Mesodermal cell (in vitro differentiated cells): ENCODE results near the gene HM13. TPM values are rescaled to one million over a fixed set of nuclear protein-coding genes. Genes with fewer than 3 reads are reported as not detected.
"Not testable (repeated sequence)": the region's sequence is repeated elsewhere in the genome, so short reads cannot be mapped to it uniquely, and the experiment has no call there.

Experiments
- H3K27ac ChIP-seq: 2 replicates; pipeline ENCODE4 v1.7.0; 2013; ENCODE audit warnings: mild to moderate bottlenecking, low read depth, low read length, moderate library complexity; ENCODE audit not compliant: severe bottlenecking
- H3K36me3 ChIP-seq: 2 replicates; pipeline ENCODE4 v1.7.1; 2013; ENCODE audit warnings: mild to moderate bottlenecking, low read length, moderate library complexity; ENCODE audit not compliant: control insufficient read depth, insufficient read depth
- H3K4me1 ChIP-seq: one replicate; pipeline ENCODE4 v1.7.1; 2013; ENCODE audit warnings: mild to moderate bottlenecking, low read length; ENCODE audit not compliant: insufficient read depth, control insufficient read depth, poor library complexity, severe bottlenecking
- H3K4me3 ChIP-seq: 2 replicates; pipeline ENCODE4 v1.7.0; 2013; ENCODE audit warnings: low read length, control low read depth, mild to moderate bottlenecking; ENCODE audit not compliant: insufficient read depth, poor library complexity, severe bottlenecking; ENCODE audit errors: extremely low read depth
- H3K9me3 ChIP-seq: 2 replicates; pipeline ENCODE4 v1.7.1; 2013; ENCODE audit warnings: mild to moderate bottlenecking, low read length, moderate library complexity; ENCODE audit not compliant: control insufficient read depth
- WGBS, 2 experiments: methylation state at CpG; one replicate each; pipeline ENCODE4 v1.1.5; 2013; ENCODE audit warnings: missing lambda C conversion rate in 2 of 2; ENCODE audit not compliant: insufficient coverage in 2 of 2; 5-methylcytosine and 5-hydroxymethylcytosine counted together
- polyA plus RNA-seq, 2 experiments: library from polyadenylated mRNA; stranded (reverse); fragments of 50-300 nt; gene quantifications; one replicate each; pipeline ENCODE4 v1.2.3, GENCODE V29; 2013

Gene HM13, protein sequence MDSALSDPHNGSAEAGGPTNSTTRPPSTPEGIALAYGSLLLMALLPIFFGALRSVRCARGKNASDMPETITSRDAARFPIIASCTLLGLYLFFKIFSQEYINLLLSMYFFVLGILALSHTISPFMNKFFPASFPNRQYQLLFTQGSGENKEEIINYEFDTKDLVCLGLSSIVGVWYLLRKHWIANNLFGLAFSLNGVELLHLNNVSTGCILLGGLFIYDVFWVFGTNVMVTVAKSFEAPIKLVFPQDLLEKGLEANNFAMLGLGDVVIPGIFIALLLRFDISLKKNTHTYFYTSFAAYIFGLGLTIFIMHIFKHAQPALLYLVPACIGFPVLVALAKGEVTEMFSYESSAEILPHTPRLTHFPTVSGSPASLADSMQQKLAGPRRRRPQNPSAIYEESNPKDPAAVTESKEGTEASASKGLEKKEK
- 110 TPM for polyA plus RNA-seq (2013, experiment 1 of 2)
- polyA plus RNA-seq (2013, experiment 2 of 2) = 92.7 TPM

DNA sequence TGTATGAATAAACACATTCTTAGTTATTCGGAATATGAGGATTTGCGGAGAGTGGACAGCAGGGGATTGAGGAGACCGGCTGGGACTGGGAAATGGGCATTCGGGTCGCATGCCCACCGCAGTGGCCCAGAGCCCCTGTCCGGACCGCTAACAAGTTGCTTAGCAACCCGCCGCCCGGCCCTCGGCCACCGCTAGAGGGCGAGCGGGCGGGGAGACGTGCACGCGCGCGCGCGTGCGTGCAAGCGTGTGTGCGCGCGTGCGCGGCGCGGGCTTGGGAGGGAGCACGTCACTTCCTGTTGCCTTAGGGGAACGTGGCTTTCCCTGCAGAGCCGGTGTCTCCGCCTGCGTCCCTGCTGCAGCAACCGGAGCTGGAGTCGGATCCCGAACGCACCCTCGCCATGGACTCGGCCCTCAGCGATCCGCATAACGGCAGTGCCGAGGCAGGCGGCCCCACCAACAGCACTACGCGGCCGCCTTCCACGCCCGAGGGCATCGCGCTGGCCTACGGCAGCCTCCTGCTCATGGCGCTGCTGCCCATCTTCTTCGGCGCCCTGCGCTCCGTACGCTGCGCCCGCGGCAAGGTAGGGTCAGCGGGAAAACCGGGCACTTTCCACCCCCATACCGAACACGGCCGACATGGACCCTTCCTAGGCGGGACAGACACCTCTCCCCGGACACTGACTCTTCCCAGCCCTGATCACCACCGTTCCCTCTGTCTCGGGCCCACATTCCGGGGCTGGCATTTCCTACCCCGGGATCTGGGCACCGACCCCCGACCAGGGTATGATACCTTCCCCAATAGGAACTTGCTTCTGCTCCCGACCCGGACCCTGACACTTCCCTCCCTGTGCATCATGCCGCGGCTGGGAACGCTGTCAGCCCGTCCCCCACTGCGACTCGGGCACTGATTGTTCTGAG lies at the start of gene HM13:
HM13 (plus strand) TSS at position 289 of the 918 bp plus-strand sequence; CDS start at position 399, 110 bp downstream.
- peak within 1 kb of the TSS; percentile 86 for H3K27ac ChIP-seq
- WGBS, 2 experiments = 1% methylated on average over 83 to 84 of the region's 86 CpGs
- peaks cover 30% of the 10 kb centered on the region for H3K36me3 ChIP-seq
- peak within 1 kb of the TSS; percentile 82 for H3K4me3 ChIP-seq
- H3K4me1 ChIP-seq = peaks cover 10% of the 10 kb centered on the region
- no peaks in the 10 kb centered on the region for H3K9me3 ChIP-seq

DNA sequence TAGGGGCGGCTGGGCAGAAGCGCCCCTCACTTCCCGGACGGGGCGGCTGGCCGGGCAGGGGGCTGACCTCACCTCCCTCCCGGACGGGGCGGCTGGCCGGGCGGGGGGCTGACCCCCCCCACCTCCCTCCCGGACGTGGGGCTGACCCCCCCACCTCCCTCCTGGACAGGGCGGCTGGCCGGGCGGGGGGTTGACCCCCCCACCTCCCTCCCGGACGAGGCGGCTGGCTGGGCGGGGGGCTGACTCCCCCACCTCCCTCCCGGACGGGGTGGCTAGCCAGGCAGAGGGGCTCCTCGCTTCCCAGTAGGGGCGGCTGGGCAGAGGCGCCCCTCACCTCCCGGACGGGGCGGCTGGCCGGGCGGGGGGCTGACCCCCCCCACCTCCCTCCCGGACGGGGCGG lies 43.3 kb upstream of the HM13 start:
- not testable (repeated sequence) for H3K4me3 ChIP-seq, H3K27ac ChIP-seq, H3K4me1 ChIP-seq, H3K36me3 ChIP-seq
- WGBS, 2 experiments = 100% methylated on average over 5 of the region's 33 CpGs; no CpG with 5 or more reads in 1 of the 2 experiments
- H3K9me3 ChIP-seq = peaks cover 28% of the 10 kb centered on the region

DNA sequence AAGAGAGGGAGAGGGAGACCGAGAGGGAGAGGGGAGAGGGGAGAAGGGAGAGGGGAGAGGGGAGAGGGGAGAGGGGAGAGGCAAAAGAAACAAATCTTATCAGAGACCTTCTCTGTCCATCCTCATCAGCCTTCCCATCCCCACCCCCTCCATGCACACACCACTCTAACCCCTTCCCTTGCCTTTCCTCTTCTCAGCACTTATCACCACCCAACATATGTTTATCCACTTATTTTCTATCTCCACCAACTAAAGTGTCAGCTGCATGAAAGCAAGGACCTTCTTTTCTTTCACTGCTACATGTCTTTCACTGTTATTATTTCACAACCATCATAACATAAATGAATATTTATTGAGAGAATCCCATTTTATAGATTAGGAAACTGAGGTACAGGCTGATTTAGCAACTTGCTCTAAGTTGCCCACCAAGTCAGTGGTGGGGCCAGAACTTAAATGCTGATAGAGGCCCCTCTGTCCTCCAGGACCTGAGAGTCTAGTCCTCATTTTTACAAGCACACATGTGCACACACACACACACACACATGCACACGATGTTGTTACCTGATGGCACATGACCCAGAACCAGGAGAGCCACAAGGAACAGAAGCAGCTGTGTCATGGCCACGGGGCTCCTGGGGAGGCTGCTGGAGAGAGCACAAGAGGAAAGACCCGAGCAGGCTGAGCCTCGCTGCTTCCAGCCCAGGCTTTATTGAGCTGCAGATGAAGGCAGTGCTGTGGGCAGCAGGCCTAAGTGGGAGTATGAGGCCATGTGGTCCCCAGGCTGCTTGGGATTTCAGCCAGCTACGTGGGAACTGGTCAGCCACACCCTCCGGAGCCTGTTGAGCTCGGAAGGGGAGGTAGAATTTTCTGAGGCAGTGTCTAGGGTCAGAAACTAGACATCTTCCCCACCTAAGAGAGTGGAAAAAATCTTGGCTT lies 41.6 kb upstream of the HM13 start:
- H3K36me3 ChIP-seq = no peaks in the 10 kb centered on the region
- no peak overlapping the region for H3K4me3 ChIP-seq
- peaks cover 43% of the 10 kb centered on the region for H3K9me3 ChIP-seq
- no peak overlapping the region for H3K27ac ChIP-seq
- WGBS, 2 experiments = 52 to 64% methylated on average over 5 to 6 of the region's 8 CpGs
- H3K4me1 ChIP-seq = no peaks in the 10 kb centered on the region

DNA sequence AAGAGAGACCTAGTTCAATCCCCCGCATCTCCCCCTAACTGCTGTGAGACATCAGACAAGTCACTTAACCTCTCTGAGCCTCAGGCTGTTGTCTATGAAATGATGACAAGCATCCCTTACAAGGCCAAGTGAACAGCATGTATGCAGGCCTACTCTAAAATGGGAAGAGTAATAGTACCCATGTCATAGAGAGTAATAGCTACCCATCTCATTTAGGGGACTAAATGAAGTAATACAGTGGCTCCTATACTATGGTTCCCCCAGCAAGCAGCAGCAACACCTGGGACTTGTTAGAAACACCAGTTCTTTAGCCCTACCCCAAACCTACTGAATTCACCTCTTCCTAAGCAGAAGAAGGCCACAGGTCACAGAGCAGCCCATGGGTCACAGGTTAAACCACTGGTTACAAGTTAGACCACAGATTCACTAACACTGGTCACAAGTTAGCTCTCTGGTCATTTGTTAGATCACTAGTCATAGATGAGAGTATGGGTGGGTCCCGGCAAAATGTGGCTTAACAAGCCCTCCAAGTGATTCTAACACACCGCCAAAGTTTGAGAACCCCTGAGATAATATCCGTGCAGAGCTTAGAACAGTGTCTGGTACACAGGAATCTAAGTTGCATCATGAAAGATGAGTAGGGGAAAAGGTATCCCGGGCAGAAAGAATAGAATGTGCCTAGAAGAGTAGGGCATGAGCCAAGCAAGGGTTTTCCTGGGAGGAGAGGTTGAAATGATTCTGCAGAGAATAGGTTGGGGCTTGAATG lies 40.7 kb upstream of the HM13 start:
- Histone ChIP-seq H3K9me3 (peaks cover 43% of the 10 kb centered on the region), H3K4me1 (no peaks in the 10 kb centered on the region), H3K36me3 (no peaks in the 10 kb centered on the region), H3K4me3 (no peak overlapping the region), H3K27ac (no peak overlapping the region)
- 61 to 64% methylated on average over 4 of the region's 5 CpGs for WGBS, 2 experiments

- H3K9me3 ChIP-seq = peaks cover 43% of the 10 kb centered on the region
- no peak overlapping the region for H3K4me3 ChIP-seq
- no peaks in the 10 kb centered on the region for H3K4me1 ChIP-seq
- no peaks in the 10 kb centered on the region for H3K36me3 ChIP-seq
- no peak overlapping the region for H3K27ac ChIP-seq
- WGBS, 2 experiments = 58 to 80% methylated on average over 1 to 2 of the region's 2 CpGs
These were observed 40.2 kb upstream of the HM13 start for GRCh38 chr20:31474097-31474436.

- H3K9me3 ChIP-seq = peaks cover 43% of the 10 kb centered on the region
- H3K27ac ChIP-seq = no peak within 1 kb of the TSS
- H3K4me3 ChIP-seq = no peak within 1 kb of the TSS
- no peaks in the 10 kb centered on the region for H3K36me3 ChIP-seq
- WGBS, 2 experiments = 80 to 82% methylated on average over 27 to 33 of the region's 33 CpGs
- H3K4me1 ChIP-seq = no peaks in the 10 kb centered on the region
These were observed 39.3 kb upstream of the HM13 start, which contains the start of the genes DEFB124 and REM1 for GRCh38 chr20:31474758-31475427. DEFB124 (minus strand) TSS chr20:31475127; CDS start chr20:31473013, 2,114 bp downstream. REM1 (plus strand) TSS chr20:31475288; CDS start chr20:31476446, 1,158 bp downstream.

DNA sequence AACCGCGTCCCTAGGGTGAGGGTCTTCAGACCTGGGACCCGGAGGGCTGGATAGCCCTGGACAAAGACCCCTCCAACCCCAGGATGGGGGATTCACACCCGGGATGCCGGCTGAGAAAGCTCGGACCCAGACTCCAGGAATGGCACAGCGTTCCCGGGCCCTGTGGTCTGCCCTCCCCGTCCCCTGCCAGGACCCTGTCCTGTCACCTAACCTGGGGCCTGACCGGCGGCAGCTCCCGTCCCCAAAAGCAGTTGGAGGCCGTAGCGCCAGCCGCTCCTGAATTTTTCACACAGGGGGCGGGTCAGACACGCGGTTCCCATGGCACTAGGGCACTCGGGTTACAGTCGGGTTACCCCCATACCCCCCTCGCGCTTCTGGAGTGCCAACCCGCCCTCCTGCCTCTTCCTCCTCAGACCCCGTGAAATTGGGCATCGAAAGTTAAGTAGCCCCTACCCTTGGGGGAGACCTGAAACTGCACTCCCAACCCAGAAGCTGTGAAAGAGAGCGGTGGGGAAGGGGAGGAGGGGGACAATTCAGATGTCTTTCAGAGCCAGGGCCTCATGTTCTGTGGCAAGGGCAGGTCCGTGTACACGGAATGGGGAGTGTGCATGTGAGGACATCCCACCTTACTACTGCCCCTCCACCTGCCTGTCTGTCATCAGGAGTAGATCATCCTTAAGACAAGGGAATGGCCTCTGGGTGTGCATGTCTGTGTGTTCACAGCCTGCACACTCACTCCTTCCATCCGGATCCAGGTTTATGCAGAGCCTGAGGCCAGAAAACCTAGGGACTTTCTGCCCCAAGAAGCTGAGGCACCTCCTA lies 38.6 kb upstream of the HM13 start:
- no peak overlapping the region for H3K4me3 ChIP-seq

GRCh38 chr20:31476294-31476585 lies 38.0 kb upstream of the HM13 start:
- H3K36me3 ChIP-seq = no peaks in the 10 kb centered on the region
- H3K27ac ChIP-seq = no peak overlapping the region
- H3K9me3 ChIP-seq = peaks cover 43% of the 10 kb centered on the region
- WGBS, 2 experiments = 61 to 76% methylated on average over 3 to 4 of the region's 6 CpGs
- no peak overlapping the region for H3K4me3 ChIP-seq
- H3K4me1 ChIP-seq = no peaks in the 10 kb centered on the region

More for the DNA sequence above, 38.6 kb upstream of the HM13 start:
- Histone ChIP-seq H3K27ac (no peak overlapping the region), H3K9me3 (peaks cover 43% of the 10 kb centered on the region), H3K4me1 (no peaks in the 10 kb centered on the region), H3K36me3 (no peaks in the 10 kb centered on the region)
- WGBS, 2 experiments = 75 to 87% methylated on average over 23 to 26 of the region's 29 CpGs
